ENCODE results near the gene SHROOM2. TPM values are rescaled to one million over a fixed set of nuclear protein-coding genes. Genes with fewer than 3 reads are reported as not detected.

The SHROOM2 gene, protein sequence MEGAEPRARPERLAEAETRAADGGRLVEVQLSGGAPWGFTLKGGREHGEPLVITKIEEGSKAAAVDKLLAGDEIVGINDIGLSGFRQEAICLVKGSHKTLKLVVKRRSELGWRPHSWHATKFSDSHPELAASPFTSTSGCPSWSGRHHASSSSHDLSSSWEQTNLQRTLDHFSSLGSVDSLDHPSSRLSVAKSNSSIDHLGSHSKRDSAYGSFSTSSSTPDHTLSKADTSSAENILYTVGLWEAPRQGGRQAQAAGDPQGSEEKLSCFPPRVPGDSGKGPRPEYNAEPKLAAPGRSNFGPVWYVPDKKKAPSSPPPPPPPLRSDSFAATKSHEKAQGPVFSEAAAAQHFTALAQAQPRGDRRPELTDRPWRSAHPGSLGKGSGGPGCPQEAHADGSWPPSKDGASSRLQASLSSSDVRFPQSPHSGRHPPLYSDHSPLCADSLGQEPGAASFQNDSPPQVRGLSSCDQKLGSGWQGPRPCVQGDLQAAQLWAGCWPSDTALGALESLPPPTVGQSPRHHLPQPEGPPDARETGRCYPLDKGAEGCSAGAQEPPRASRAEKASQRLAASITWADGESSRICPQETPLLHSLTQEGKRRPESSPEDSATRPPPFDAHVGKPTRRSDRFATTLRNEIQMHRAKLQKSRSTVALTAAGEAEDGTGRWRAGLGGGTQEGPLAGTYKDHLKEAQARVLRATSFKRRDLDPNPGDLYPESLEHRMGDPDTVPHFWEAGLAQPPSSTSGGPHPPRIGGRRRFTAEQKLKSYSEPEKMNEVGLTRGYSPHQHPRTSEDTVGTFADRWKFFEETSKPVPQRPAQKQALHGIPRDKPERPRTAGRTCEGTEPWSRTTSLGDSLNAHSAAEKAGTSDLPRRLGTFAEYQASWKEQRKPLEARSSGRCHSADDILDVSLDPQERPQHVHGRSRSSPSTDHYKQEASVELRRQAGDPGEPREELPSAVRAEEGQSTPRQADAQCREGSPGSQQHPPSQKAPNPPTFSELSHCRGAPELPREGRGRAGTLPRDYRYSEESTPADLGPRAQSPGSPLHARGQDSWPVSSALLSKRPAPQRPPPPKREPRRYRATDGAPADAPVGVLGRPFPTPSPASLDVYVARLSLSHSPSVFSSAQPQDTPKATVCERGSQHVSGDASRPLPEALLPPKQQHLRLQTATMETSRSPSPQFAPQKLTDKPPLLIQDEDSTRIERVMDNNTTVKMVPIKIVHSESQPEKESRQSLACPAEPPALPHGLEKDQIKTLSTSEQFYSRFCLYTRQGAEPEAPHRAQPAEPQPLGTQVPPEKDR (N-terminal part only)
- total RNA-seq = 7.9 and 13.0 TPM in 2 replicates

DNA sequence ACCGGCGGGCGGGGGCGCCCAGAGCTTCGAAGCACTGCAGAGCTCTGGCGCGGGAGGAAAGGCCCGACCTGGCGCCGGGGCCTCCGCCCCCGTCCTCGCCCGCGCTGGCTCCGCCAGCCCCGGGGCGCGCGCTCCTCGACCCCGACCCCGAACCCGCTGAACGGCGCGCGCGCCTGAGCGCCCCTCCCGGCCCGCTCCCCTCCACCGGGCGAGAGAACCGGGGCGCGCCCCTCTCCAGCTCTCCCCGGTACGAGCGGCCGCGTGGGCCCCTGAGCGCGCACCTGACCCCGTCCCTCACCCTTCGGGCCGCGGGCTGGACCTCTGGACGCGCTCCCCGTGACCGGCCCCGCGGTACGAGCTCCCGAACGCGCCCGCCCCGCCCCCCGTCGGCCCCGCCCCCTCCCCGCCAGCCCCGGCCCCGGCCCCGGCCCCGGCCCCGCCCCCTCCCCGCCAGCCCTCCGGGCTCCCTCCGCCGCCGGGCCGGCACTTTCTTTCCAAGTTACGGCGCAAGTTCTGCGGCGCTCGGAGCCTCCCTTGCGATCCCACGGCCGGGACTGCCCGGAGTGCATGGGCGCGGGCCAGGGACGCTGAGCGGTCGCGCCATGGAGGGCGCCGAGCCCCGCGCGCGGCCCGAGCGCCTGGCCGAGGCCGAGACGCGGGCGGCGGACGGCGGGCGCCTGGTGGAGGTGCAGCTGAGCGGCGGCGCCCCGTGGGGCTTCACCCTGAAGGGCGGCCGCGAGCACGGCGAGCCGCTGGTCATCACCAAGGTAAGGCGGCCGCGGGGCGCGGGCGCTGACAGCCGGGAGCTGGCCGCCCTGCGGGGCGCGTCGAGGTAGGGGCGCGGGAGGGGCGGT, at the start of gene SHROOM2:
Gene SHROOM2, plus strand, starts transcription at position 486 of the 854 bp plus-strand sequence. Its CDS starts 117 bp downstream, at position 603.

DNA sequence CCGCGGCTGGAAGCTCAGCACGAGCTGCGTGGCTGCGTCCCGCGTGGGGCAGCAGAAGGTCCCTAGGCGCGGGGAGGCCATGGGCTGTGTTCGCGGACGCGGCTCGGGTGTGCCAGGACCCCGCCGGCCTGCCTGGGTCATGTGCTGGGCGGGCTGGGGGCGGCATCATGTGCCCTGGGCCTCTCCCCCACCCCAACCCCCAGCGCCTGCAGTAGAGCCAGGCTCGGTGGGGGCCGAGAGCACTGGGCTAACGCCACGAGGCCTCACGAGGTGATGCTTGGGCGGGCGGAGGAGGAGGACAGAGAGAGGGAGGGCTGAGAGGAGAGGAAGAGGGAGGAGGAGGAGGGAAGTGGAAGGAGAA, 20.5 kb upstream of the SHROOM2 start, which contains the start of gene GPR143:
Gene GPR143, minus strand, starts transcription at position 111 of the 361 bp plus-strand sequence. Its CDS starts 30 bp downstream, at position 81.

DNA sequence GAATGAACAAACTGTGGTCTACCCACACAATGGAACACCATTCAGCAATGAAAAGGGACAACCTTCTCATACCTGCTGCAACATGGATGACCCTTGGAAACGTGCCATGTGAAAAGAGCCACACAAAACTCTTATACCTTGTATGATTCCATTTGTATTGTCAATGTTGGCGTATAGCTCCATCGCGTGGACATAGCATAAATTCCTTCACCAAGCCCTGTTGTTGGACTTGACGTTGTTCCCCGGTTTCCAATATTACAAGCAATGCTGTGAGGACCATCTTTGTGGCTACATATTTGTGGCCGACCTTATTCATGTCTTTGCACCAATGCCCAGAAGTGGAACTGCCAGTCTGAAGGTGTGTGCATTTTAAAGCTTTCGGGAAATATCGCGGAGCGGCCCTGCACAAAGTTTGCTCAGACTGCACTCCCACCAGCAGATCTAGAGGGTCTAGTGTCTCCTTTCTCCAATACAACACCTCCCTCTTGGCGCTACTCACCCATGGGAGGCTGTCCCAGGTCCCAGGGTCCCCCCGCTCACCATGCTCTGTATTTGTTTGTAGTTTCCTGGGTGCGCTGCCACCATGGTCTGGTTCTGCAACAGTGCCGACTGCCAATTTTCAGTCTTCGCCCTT, 180.7 kb downstream of the SHROOM2 start, which contains the start of gene CLDN34:
Gene CLDN34, plus strand, starts transcription at position 584 of the 634 bp plus-strand sequence. Its CDS starts 0 bp downstream, at position 584.

Other genes with a start within 250 kb of the SHROOM2 start
- gene GPR143, start 20.6 kb upstream of the SHROOM2 start, total RNA-seq = 0.42 TPM in 1 of 2 replicates, not detected in the other
- not detected in 2 replicates for gene CLDN34, start 180.9 kb downstream of the SHROOM2 start, total RNA-seq

Measured in airway epithelial cell (primary cell).